Heart left ventricle (tissue), 13 donors: ENCODE results near the gene EID1.

Experiments used
- CTCF ChIP-seq, 12 donors: fragments of 200-600 bp; sonication (generic) in 4 of 12; IDR thresholded peaks; one replicate each; pipeline versions ENCODE4 v1.5.0 to v1.8.0; 2018 to 2022; ENCODE audit warnings: antibody characterized with exemption in 12 of 12, mild to moderate bottlenecking in 5 of 12
- POLR2A ChIP-seq, 2 donors: fragments of 450-650 bp; IDR thresholded peaks; one replicate each; pipeline ENCODE4 v1.6.1; 2017; ENCODE audit warnings: antibody characterized with exemption in 2 of 2, mild to moderate bottlenecking in 2 of 2, moderate library complexity in 2 of 2
- donor health status: ischemic (EF 13 %, LVEDD 7.1; RV severe dilation, severe dysfunction).
- donor health status: DM: no; HTN: yes; CAD: no.
- donor health status: DM: no; HTN: no; CAD: no.
- donor health status: ischemic (EF 25% LVEDD 6.9; RV normal size, moderate dysfunction).
- donor health status: ischemic (EF 25% LVEDD 5.7; RV mildly dilated, moderate dysfunction).
- donor health status: ischemic (EF 35%, LVEDD 5.7; RV mildly dilated, moderate dysfunction).
- donor health status: nonischemic (EF 11% LVEDD 7.7; RV severe dilation, severe dysfunction).
- donor health status: DM: yes; HTN: yes; CAD: no.
- donor health status: PGD.
- donor health status: ischemic (EF 29% LVEDD 5.4; RV normal size, mild dysfunction).
- donor health status: nonischemic (EF 23%, LVEDD 6.1; RV moderate dilation, normal function).

GRCh38 chr15:48872632-48873031 lies 5.3 kb upstream of the EID1 start:
- TF ChIP-seq CTCF (IDR thresholded peaks at IDR 0.05): no peak
- TF ChIP-seq POLR2A (IDR thresholded peaks at IDR 0.05): no peak
